GM23338 (cell line): Measurements from ENCODE around the gene LRRC47. TPM values are rescaled to one million over a fixed set of nuclear protein-coding genes. Genes with fewer than 3 reads are reported as not detected.

Source experiments
- ATAC-seq: fragments of 200-7000 bp; cut with Tn5 transposase; 3 replicates; pipeline ENCODE4 v1.9.1; 2020
- DNase-seq: peaks from one replicate; pipeline ENCODE4 v3.0.0-alpha.2; 2015; ENCODE audit warnings: low spot score
- H2AFZ ChIP-seq: fragments of 200-600 bp; sonication (generic); 2 replicates; pipeline ENCODE4 v1.8.0; 2016; ENCODE audit warnings: antibody characterized with exemption, mild to moderate bottlenecking, moderate library complexity
- H3F3A ChIP-seq: fragments of 200-600 bp; sonication (generic); replicated peaks from 2 replicates; pipeline ENCODE4 v1.8.0; 2017; ENCODE audit warnings: antibody characterized with exemption, mixed run types, low read depth
- H3K27ac ChIP-seq: fragments of 200-600 bp; sonication (generic); 2 replicates; pipeline ENCODE4 v1.6.1; 2016; ENCODE audit warnings: low read depth
- H3K27me3 ChIP-seq: fragments of 200-600 bp; sonication (generic); 2 replicates; pipeline ENCODE4 v1.8.0; 2016; ENCODE audit warnings: mild to moderate bottlenecking, mixed run types, moderate library complexity; ENCODE audit not compliant: insufficient read depth
- H3K36me3 ChIP-seq: fragments of 200-600 bp; sonication (generic); 2 replicates; pipeline ENCODE4 v1.8.0; 2016; ENCODE audit warnings: mild to moderate bottlenecking; ENCODE audit not compliant: insufficient read depth
- H3K4me1 ChIP-seq: fragments of 200-600 bp; sonication (generic); 2 replicates; pipeline ENCODE4 v1.8.0; 2016; ENCODE audit warnings: mild to moderate bottlenecking, moderate library complexity; ENCODE audit not compliant: insufficient read depth
- H3K4me2 ChIP-seq: fragments of 200-600 bp; sonication (generic); 2 replicates; pipeline ENCODE4 v1.7.1; 2017; ENCODE audit warnings: mixed run types
- H3K4me3 ChIP-seq: fragments of 200-600 bp; sonication (generic); 2 replicates; pipeline ENCODE4 v1.6.1; 2016; ENCODE audit warnings: mixed run types
- H3K79me2 ChIP-seq: fragments of 200-600 bp; sonication (generic); replicated peaks from 2 replicates; pipeline ENCODE4 v1.8.0; 2017; ENCODE audit warnings: mild to moderate bottlenecking; ENCODE audit not compliant: insufficient read depth
- H3K9me2 ChIP-seq: fragments of 200-600 bp; sonication (generic); 2 replicates; pipeline ENCODE4 v1.8.0; 2017; ENCODE audit not compliant: insufficient read depth
- H4K20me1 ChIP-seq: fragments of 200-600 bp; sonication (generic); replicated peaks from 2 replicates; pipeline ENCODE4 v1.8.0; 2017; ENCODE audit warnings: mild to moderate bottlenecking; ENCODE audit not compliant: insufficient read depth
- H3K27ac Mint-ChIP-seq: 2 replicates; pipeline ENCODE4 v1.8.0; 2020; ENCODE audit warnings: inconsistent platforms, mild to moderate bottlenecking, moderate library complexity, mixed read lengths
- H3K27me3 Mint-ChIP-seq: 3 replicates; pipeline ENCODE4 v1.8.0; 2022; ENCODE audit warnings: low read depth, mild to moderate bottlenecking, moderate library complexity, mixed read lengths, inconsistent platforms; ENCODE audit not compliant: insufficient read depth, poor library complexity
- H3K36me3 Mint-ChIP-seq: 3 replicates; pipeline ENCODE4 v1.8.0; 2021; ENCODE audit warnings: low read depth, mild to moderate bottlenecking, inconsistent platforms, moderate library complexity, mixed read lengths
- H3K4me1 Mint-ChIP-seq: 3 replicates; pipeline ENCODE4 v1.8.0; 2020; ENCODE audit warnings: mild to moderate bottlenecking, inconsistent platforms, mixed read lengths
- H3K4me3 Mint-ChIP-seq: 3 replicates; pipeline ENCODE4 v1.8.0; 2021; ENCODE audit warnings: moderate library complexity, mild to moderate bottlenecking, inconsistent platforms, mixed read lengths
- H3K9me3 Mint-ChIP-seq: 3 replicates; pipeline ENCODE4 v1.8.0; 2020; ENCODE audit warnings: moderate library complexity, mild to moderate bottlenecking, inconsistent platforms, mixed read lengths
- CREB1 ChIP-seq: fragments of 250-450 bp; sonication (Bioruptor Pico); IDR thresholded peaks from 2 replicates; pipeline ENCODE4 v1.5.0; 2020; ENCODE audit warnings: low read depth, mild to moderate bottlenecking, moderate library complexity
- CTCF ChIP-seq, 2 experiments: fragments of 200-600 bp in 1 of 2; sonication (generic) in 1 of 2; conservative IDR thresholded peaks; 2 replicates each; pipeline versions ENCODE4 v1.5.1 to v1.6.1; 2016 to 2017; ENCODE audit warnings: antibody characterized with exemption in 2 of 2, low read depth in 2 of 2, mild to moderate bottlenecking in 2 of 2, moderate library complexity in 1 of 2
- EZH2 ChIP-seq: fragments of 200-600 bp; sonication (generic); IDR thresholded peaks from one replicate; pipeline ENCODE4 v1.8.0; 2017; ENCODE audit warnings: antibody characterized with exemption, mild to moderate bottlenecking, low read depth; ENCODE audit not compliant: unreplicated experiment
- EZH2phosphoT487 ChIP-seq: fragments of 200-600 bp; sonication (generic); IDR thresholded peaks from one replicate; pipeline ENCODE4 v1.8.1; 2018; ENCODE audit warnings: antibody characterized with exemption; ENCODE audit not compliant: unreplicated experiment
- JUNB ChIP-seq: IDR thresholded peaks from one replicate; pipeline ENCODE4 v1.6.1; 2016; ENCODE audit warnings: antibody characterized with exemption; ENCODE audit not compliant: unreplicated experiment
- NANOG ChIP-seq: IDR thresholded peaks from 2 replicates; pipeline ENCODE4 v1.6.1; 2016; ENCODE audit warnings: antibody characterized with exemption, borderline replicate concordance
- POLR2AphosphoS5 ChIP-seq: IDR thresholded peaks from 2 replicates; pipeline ENCODE4 v1.6.1; 2016; ENCODE audit warnings: antibody characterized with exemption, low read depth
- STAT1 ChIP-seq: IDR thresholded peaks from one replicate; pipeline ENCODE4 v1.6.1; 2016; ENCODE audit warnings: antibody characterized with exemption; ENCODE audit not compliant: unreplicated experiment
- ZNF114 ChIP-seq: fragments of 250-450 bp; sonication (Bioruptor Pico); IDR thresholded peaks from 2 replicates; pipeline ENCODE4 v1.5.0; 2020; ENCODE audit warnings: mild to moderate bottlenecking, moderate library complexity
- ZNF331 ChIP-seq: fragments of 250-450 bp; sonication (Bioruptor Pico); IDR thresholded peaks from 2 replicates; pipeline ENCODE4 v1.5.0; 2020; ENCODE audit warnings: low read depth, mild to moderate bottlenecking, moderate library complexity
- polyA plus RNA-seq: library from polyadenylated mRNA; unstranded; fragments of >200 nt; fragmentation: Nextera tagmentation; extraction: Ambion mirVana; gene quantifications from 2 replicates; pipeline ENCODE4 v1.2.1, GENCODE V29; 2016
- total RNA-seq: library from RNA; depleted of rRNA; stranded (reverse); fragments of >200 nt; shearing (Covaris generic); gene quantifications from 2 replicates; pipeline ENCODE4 v1.2.3, GENCODE V29; 2014
- TF ChIP-seq, protein P1 (sequence below): IDR thresholded peaks from one replicate; pipeline ENCODE4 v1.6.1; 2018; ENCODE audit warnings: antibody characterized with exemption; ENCODE audit not compliant: unreplicated experiment
- TF ChIP-seq, protein P2 (sequence below): IDR thresholded peaks from 2 replicates; pipeline ENCODE4 v1.6.1; 2016; ENCODE audit warnings: antibody characterized with exemption
- TF ChIP-seq, protein P3 (sequence below): fragments of 250-450 bp; sonication (Bioruptor Pico); IDR thresholded peaks from 2 replicates; pipeline ENCODE4 v1.5.0; 2020; ENCODE audit warnings: mild to moderate bottlenecking, moderate library complexity

LRRC47 gene
- total and polyA plus RNA-seq, 2 experiments from 2014 or later = 15.8 to 76.8 TPM

GRCh38 chr1:3744646-3745045, 51.7 kb downstream of the LRRC47 start:
- no peaks in the 10 kb centered on the region for H3K9me2 ChIP-seq
- peak overlapping the region; percentile 89; the same call in 1 of the 2 replicates for H3K4me3 ChIP-seq
- Mint-ChIP-seq H3K36me3 (peaks cover 40% of the 10 kb centered on the region), H3K27me3 (peaks cover 17% of the 10 kb centered on the region), H3K9me3 (no peaks in the 10 kb centered on the region), H3K4me3 (peak overlapping the region; percentile 96), H3K4me1 (peaks cover 28% of the 10 kb centered on the region), H3K27ac (no peak overlapping the region)
- ATAC-seq = no peak
- H3K4me2 ChIP-seq = peak overlapping the region; percentile 94; the same call in 1 of the 2 replicates
- H3K27ac ChIP-seq = no peak overlapping the region
- no peak overlapping the region for H2AFZ ChIP-seq
- DNase-seq = no peak
- H3K79me2 ChIP-seq = peaks cover 34% of the 10 kb centered on the region
- no peaks in the 10 kb centered on the region for H3K36me3 ChIP-seq
- H3F3A ChIP-seq = 0 out of 2 replicates have a peak, but pooled peaks cover 8% of the 10 kb centered on the region
- H3K4me1 ChIP-seq = peaks cover 13% of the 10 kb centered on the region; the same call in 1 of the 2 replicates
- peaks cover 12% of the 10 kb centered on the region for H4K20me1 ChIP-seq
- no peak for TF ChIP-seq ZNF331 (CRISPR knock-in tag)
- no peak for TF ChIP-seq POLR2AphosphoS5
- no peak for TF ChIP-seq NANOG
- no peak for TF ChIP-seq EZH2phosphoT487
- TF ChIP-seq, protein P1, sequence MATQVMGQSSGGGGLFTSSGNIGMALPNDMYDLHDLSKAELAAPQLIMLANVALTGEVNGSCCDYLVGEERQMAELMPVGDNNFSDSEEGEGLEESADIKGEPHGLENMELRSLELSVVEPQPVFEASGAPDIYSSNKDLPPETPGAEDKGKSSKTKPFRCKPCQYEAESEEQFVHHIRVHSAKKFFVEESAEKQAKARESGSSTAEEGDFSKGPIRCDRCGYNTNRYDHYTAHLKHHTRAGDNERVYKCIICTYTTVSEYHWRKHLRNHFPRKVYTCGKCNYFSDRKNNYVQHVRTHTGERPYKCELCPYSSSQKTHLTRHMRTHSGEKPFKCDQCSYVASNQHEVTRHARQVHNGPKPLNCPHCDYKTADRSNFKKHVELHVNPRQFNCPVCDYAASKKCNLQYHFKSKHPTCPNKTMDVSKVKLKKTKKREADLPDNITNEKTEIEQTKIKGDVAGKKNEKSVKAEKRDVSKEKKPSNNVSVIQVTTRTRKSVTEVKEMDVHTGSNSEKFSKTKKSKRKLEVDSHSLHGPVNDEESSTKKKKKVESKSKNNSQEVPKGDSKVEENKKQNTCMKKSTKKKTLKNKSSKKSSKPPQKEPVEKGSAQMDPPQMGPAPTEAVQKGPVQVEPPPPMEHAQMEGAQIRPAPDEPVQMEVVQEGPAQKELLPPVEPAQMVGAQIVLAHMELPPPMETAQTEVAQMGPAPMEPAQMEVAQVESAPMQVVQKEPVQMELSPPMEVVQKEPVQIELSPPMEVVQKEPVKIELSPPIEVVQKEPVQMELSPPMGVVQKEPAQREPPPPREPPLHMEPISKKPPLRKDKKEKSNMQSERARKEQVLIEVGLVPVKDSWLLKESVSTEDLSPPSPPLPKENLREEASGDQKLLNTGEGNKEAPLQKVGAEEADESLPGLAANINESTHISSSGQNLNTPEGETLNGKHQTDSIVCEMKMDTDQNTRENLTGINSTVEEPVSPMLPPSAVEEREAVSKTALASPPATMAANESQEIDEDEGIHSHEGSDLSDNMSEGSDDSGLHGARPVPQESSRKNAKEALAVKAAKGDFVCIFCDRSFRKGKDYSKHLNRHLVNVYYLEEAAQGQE = no peak
- no peak for TF ChIP-seq STAT1
- no peak for TF ChIP-seq CREB1 (CRISPR knock-in tag)
- TF ChIP-seq, protein P2, sequence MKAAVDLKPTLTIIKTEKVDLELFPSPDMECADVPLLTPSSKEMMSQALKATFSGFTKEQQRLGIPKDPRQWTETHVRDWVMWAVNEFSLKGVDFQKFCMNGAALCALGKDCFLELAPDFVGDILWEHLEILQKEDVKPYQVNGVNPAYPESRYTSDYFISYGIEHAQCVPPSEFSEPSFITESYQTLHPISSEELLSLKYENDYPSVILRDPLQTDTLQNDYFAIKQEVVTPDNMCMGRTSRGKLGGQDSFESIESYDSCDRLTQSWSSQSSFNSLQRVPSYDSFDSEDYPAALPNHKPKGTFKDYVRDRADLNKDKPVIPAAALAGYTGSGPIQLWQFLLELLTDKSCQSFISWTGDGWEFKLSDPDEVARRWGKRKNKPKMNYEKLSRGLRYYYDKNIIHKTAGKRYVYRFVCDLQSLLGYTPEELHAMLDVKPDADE = no peak
- TF ChIP-seq CTCF (conservative IDR thresholded peaks at IDR 0.05; ENCODE audit: low read depth in 2 of 2) = no peak
- no peak for TF ChIP-seq JUNB
- no peak for TF ChIP-seq ZNF114 (CRISPR knock-in tag)
- TF ChIP-seq EZH2 = no peak
- TF ChIP-seq, protein P3, sequence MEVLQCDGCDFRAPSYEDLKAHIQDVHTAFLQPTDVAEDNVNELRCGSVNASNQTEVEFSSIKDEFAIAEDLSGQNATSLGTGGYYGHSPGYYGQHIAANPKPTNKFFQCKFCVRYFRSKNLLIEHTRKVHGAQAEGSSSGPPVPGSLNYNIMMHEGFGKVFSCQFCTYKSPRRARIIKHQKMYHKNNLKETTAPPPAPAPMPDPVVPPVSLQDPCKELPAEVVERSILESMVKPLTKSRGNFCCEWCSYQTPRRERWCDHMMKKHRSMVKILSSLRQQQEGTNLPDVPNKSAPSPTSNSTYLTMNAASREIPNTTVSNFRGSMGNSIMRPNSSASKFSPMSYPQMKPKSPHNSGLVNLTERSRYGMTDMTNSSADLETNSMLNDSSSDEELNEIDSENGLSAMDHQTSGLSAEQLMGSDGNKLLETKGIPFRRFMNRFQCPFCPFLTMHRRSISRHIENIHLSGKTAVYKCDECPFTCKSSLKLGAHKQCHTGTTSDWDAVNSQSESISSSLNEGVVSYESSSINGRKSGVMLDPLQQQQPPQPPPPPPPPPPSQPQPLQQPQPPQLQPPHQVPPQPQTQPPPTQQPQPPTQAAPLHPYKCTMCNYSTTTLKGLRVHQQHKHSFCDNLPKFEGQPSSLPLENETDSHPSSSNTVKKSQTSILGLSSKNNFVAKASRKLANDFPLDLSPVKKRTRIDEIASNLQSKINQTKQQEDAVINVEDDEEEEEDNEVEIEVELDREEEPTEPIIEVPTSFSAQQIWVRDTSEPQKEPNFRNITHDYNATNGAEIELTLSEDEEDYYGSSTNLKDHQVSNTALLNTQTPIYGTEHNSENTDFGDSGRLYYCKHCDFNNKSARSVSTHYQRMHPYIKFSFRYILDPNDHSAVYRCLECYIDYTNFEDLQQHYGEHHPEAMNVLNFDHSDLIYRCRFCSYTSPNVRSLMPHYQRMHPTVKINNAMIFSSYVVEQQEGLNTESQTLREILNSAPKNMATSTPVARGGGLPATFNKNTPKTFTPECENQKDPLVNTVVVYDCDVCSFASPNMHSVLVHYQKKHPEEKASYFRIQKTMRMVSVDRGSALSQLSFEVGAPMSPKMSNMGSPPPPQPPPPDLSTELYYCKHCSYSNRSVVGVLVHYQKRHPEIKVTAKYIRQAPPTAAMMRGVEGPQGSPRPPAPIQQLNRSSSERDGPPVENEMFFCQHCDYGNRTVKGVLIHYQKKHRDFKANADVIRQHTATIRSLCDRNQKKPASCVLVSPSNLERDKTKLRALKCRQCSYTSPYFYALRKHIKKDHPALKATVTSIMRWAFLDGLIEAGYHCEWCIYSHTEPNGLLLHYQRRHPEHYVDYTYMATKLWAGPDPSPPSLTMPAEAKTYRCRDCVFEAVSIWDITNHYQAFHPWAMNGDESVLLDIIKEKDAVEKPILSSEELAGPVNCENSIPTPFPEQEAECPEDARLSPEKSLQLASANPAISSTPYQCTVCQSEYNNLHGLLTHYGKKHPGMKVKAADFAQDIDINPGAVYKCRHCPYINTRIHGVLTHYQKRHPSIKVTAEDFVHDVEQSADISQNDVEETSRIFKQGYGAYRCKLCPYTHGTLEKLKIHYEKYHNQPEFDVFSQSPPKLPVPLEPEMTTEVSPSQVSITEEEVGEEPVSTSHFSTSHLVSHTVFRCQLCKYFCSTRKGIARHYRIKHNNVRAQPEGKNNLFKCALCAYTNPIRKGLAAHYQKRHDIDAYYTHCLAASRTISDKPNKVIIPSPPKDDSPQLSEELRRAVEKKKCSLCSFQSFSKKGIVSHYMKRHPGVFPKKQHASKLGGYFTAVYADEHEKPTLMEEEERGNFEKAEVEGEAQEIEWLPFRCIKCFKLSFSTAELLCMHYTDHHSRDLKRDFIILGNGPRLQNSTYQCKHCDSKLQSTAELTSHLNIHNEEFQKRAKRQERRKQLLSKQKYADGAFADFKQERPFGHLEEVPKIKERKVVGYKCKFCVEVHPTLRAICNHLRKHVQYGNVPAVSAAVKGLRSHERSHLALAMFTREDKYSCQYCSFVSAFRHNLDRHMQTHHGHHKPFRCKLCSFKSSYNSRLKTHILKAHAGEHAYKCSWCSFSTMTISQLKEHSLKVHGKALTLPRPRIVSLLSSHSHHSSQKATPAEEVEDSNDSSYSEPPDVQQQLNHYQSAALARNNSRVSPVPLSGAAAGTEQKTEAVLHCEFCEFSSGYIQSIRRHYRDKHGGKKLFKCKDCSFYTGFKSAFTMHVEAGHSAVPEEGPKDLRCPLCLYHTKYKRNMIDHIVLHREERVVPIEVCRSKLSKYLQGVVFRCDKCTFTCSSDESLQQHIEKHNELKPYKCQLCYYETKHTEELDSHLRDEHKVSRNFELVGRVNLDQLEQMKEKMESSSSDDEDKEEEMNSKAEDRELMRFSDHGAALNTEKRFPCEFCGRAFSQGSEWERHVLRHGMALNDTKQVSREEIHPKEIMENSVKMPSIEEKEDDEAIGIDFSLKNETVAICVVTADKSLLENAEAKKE (CRISPR knock-in tag) = no peak
- no peaks in the 10 kb centered on the region for H3K27me3 ChIP-seq
